ENCODE measurements around the gene DLGAP1. TPM values are rescaled to one million over a fixed set of nuclear protein-coding genes. Genes with fewer than 3 reads are reported as not detected.

The DLGAP1 gene
- total and polyA plus RNA-seq, 2 experiments from 2014 or later: 3.1 to 6.5 TPM

- TF ChIP-seq CTCF (IDR thresholded peaks at IDR 0.05; ENCODE audit: poor library complexity): no peak
- no peak for TF ChIP-seq EZH2 (IDR thresholded peaks at IDR 0.05; ENCODE audit: borderline replicate concordance)
- TF ChIP-seq EZH2phosphoT487 (IDR thresholded peaks at IDR 0.05; ENCODE audit: low read depth, severe bottlenecking, unreplicated experiment): no peak
- Histone ChIP-seq H3K4me3 (no peak overlapping the region), H2AFZ (no peak overlapping the region), H3K9me3 (ENCODE audit: low read depth) (no peaks in the 10 kb centered on the region), H4K20me1 (ENCODE audit: insufficient read depth, poor library complexity, severe bottlenecking) (no peaks in the 10 kb centered on the region), H3K27ac (no peak overlapping the region), H3K4me2 (no peak overlapping the region), H3K4me1 (ENCODE audit: insufficient read depth) (peaks cover 5% of the 10 kb centered on the region), H3K79me2 (peaks cover 3% of the 10 kb centered on the region), H3K36me3 (replicated peaks; ENCODE audit: insufficient read depth, low read depth) (no peaks in the 10 kb centered on the region), H3K27me3 (no peaks in the 10 kb centered on the region), H3K9me2 (replicated peaks; ENCODE audit: insufficient read depth) (no peaks in the 10 kb centered on the region)
- WGBS (ENCODE audit: low lambda C conversion rate, missing lambda C conversion rate): 58% methylated on average over 2 of the region's 2 CpGs
- DNase-seq (ENCODE audit: low spot score): no peak
Measured at GRCh38 chr18:4441098-4441497, 14.0 kb downstream of the DLGAP1 start.

- Histone ChIP-seq H3K4me1 (ENCODE audit: insufficient read depth) (peaks cover 3% of the 10 kb centered on the region), H4K20me1 (ENCODE audit: insufficient read depth, poor library complexity, severe bottlenecking) (no peaks in the 10 kb centered on the region), H3K4me2 (no peak overlapping the region), H3K9me3 (ENCODE audit: low read depth) (no peaks in the 10 kb centered on the region), H2AFZ (no peak overlapping the region), H3K79me2 (peaks cover 3% of the 10 kb centered on the region), H3K27ac (no peak overlapping the region), H3K4me3 (no peak overlapping the region), H3K27me3 (no peaks in the 10 kb centered on the region), H3K36me3 (replicated peaks; ENCODE audit: insufficient read depth, low read depth) (no peaks in the 10 kb centered on the region), H3K9me2 (replicated peaks; ENCODE audit: insufficient read depth) (no peaks in the 10 kb centered on the region)
- WGBS (ENCODE audit: low lambda C conversion rate, missing lambda C conversion rate): 76% methylated on average over 5 of the region's 5 CpGs
- no peak for DNase-seq (ENCODE audit: low spot score)
- no peak for TF ChIP-seq EZH2 (IDR thresholded peaks at IDR 0.05; ENCODE audit: borderline replicate concordance)
- TF ChIP-seq EZH2phosphoT487 (IDR thresholded peaks at IDR 0.05; ENCODE audit: low read depth, severe bottlenecking, unreplicated experiment): no peak
- no peak for TF ChIP-seq CTCF (IDR thresholded peaks at IDR 0.05; ENCODE audit: poor library complexity)
Measured at GRCh38 chr18:4438938-4439337, 16.2 kb downstream of the DLGAP1 start.

- H3K4me2 ChIP-seq: no peak overlapping the region
- WGBS (ENCODE audit: low lambda C conversion rate, missing lambda C conversion rate): 75% methylated on average over 1 of the region's 1 CpG
- H2AFZ ChIP-seq: no peak overlapping the region
- no peaks in the 10 kb centered on the region for H3K9me3 ChIP-seq (ENCODE audit: low read depth)
- no peak for DNase-seq (ENCODE audit: low spot score)
- no peaks in the 10 kb centered on the region for H4K20me1 ChIP-seq (ENCODE audit: insufficient read depth, poor library complexity, severe bottlenecking)
- H3K27me3 ChIP-seq: no peaks in the 10 kb centered on the region
- no peaks in the 10 kb centered on the region for H3K36me3 ChIP-seq (replicated peaks; ENCODE audit: insufficient read depth, low read depth)
- no peaks in the 10 kb centered on the region for H3K9me2 ChIP-seq (replicated peaks; ENCODE audit: insufficient read depth)
- no peak overlapping the region for H3K27ac ChIP-seq
- TF ChIP-seq CTCF (IDR thresholded peaks at IDR 0.05; ENCODE audit: poor library complexity) (no peak), EZH2 (IDR thresholded peaks at IDR 0.05; ENCODE audit: borderline replicate concordance) (no peak), EZH2phosphoT487 (IDR thresholded peaks at IDR 0.05; ENCODE audit: low read depth, severe bottlenecking, unreplicated experiment) (no peak)
- H3K4me3 ChIP-seq: no peak overlapping the region
- no peaks in the 10 kb centered on the region for H3K4me1 ChIP-seq (ENCODE audit: insufficient read depth)
- H3K79me2 ChIP-seq: no peaks in the 10 kb centered on the region
Measured at GRCh38 chr18:4433717-4434116, 21.4 kb downstream of the DLGAP1 start.

- no peaks in the 10 kb centered on the region for H3K27me3 ChIP-seq
- WGBS (ENCODE audit: low lambda C conversion rate, missing lambda C conversion rate): 93% methylated on average over 5 of the region's 5 CpGs
- TF ChIP-seq EZH2phosphoT487 (IDR thresholded peaks at IDR 0.05; ENCODE audit: low read depth, severe bottlenecking, unreplicated experiment) (no peak), EZH2 (IDR thresholded peaks at IDR 0.05; ENCODE audit: borderline replicate concordance) (no peak), CTCF (IDR thresholded peaks at IDR 0.05; ENCODE audit: poor library complexity) (no peak)
- no peak overlapping the region for H2AFZ ChIP-seq
- H3K9me3 ChIP-seq (ENCODE audit: low read depth): no peaks in the 10 kb centered on the region
- no peak overlapping the region for H3K4me2 ChIP-seq
- no peak overlapping the region for H3K27ac ChIP-seq
- H3K36me3 ChIP-seq (replicated peaks; ENCODE audit: insufficient read depth, low read depth): no peaks in the 10 kb centered on the region
- no peaks in the 10 kb centered on the region for H3K4me1 ChIP-seq (ENCODE audit: insufficient read depth)
- H3K79me2 ChIP-seq: no peaks in the 10 kb centered on the region
- no peak for DNase-seq (ENCODE audit: low spot score)
- H3K4me3 ChIP-seq: no peak overlapping the region
- H3K9me2 ChIP-seq (replicated peaks; ENCODE audit: insufficient read depth): no peaks in the 10 kb centered on the region
- H4K20me1 ChIP-seq (ENCODE audit: insufficient read depth, poor library complexity, severe bottlenecking): no peaks in the 10 kb centered on the region
Measured at GRCh38 chr18:4430836-4431235, 24.3 kb downstream of the DLGAP1 start.
